Measurements from ENCODE around the gene OR1J1. TPM values are rescaled to one million over a fixed set of nuclear protein-coding genes. Genes with fewer than 3 reads are reported as not detected.

The OR1J1 gene, protein sequence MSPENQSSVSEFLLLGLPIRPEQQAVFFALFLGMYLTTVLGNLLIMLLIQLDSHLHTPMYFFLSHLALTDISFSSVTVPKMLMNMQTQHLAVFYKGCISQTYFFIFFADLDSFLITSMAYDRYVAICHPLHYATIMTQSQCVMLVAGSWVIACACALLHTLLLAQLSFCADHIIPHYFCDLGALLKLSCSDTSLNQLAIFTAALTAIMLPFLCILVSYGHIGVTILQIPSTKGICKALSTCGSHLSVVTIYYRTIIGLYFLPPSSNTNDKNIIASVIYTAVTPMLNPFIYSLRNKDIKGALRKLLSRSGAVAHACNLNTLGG
- under 1 TPM in 2 of 8 experiments, not detected in 6; 0.33 to 0.80 TPM for total RNA-seq

DNA sequence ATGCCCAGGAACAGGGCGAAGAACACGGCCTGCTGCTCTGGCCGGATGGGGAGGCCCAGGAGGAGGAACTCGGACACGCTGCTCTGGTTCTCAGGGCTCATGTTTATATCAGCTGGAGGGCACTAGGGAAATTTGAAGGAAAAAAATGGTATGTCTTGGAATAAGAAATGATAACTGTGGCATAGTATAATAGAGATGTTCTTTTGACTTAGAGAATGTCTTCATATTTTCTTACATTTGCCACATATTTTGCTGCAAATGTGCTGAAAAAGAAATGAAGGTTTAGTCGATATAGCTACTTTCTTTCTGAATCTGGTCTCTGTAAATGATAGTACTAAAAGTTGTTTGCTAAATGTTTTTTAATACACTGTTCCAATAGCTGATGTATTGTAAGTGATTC, at the start of gene OR1J1:
OR1J1 (minus strand) TSS at position 101 of the 400 bp plus-strand sequence; CDS start at position 101, 0 bp downstream.
- no peak within 1 kb of the TSS for H3K27ac ChIP-seq
- in situ Hi-C loops (cut with MboI; ENCODE audit: low pct_unique_long_range_greater_than_20kb in 2 of 9, low sequenced_read_pairs in 9 of 9, unreplicated experiment in 9 of 9) = no loop called here
- no peak for ATAC-seq (replicated peaks in 6 of 8)

DNA sequence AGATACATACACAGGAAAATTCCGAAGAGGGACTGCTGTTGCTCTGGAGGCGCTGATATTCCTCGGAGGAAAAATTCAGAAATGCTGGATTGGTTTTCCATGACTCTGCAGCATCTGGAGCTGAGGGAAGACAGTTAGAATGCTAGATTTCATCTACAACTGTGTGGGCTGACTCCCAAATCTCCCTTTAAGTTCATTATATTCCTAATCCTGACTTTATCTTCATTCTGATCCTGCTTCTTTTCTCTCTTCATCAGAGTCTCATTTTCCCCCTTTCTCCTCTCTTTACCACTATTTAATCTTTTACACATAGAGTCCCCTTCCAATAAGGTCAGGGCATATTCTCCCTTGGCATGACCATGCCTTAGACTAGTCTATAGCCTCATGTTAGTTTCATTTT, 49.5 kb upstream of the OR1J1 start, which contains the start of gene OR1N1:
OR1N1 (minus strand) TSS at position 101 of the 400 bp plus-strand sequence; CDS start at position 101, 0 bp downstream.
- no peak for ATAC-seq (replicated peaks in 6 of 8)
- Histone ChIP-seq H3K27ac (no peak within 1 kb of the TSS), H3K4me1 (replicated peaks in 1 of 2) (no peaks in the 10 kb centered on the region), H3K4me3 (no peak within 1 kb of the TSS)
- in situ Hi-C loops (cut with MboI; ENCODE audit: low pct_unique_long_range_greater_than_20kb in 2 of 9, low sequenced_read_pairs in 9 of 9, unreplicated experiment in 9 of 9) = no loop called here
- WGBS, 10 experiments = 22 to 100% (median 90%) methylated on average over 1 to 3 of the region's 3 CpGs; no CpG with 5 or more reads in 3 of the 10 experiments

More for the DNA sequence above, at the start of gene OR1J1:
- H3K4me1 ChIP-seq (replicated peaks in 1 of 2) = no peaks in the 10 kb centered on the region
- 17 to 90% (median 64%) methylated on average over 1 to 6 of the region's 6 CpGs; no CpG with 5 or more reads in 1 of the 10 experiments for whole genome bisulfite sequencing, 10 experiments
- H3K4me3 ChIP-seq = no peak within 1 kb of the TSS

DNA sequence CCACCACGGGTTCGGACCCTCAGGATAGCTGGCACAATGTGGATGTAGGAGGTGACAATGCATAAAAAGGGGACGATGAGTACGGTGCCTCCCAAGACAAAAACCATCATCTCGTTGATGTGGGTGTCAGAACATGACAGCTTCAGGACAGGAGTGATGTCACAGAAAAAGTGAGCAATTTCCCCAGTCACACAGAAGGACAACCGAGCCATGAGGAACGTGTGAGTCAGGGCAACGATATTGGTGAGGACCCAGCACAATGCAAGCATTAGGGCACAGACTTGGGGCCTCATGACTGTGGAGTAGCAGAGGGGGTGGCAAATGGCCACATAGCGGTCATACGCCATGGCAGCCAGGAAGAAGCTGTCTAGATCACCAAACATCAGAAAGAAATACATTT, 48.9 kb upstream of the OR1J1 start:
- in situ Hi-C loops (cut with MboI; ENCODE audit: low pct_unique_long_range_greater_than_20kb in 2 of 9, low sequenced_read_pairs in 9 of 9, unreplicated experiment in 9 of 9) = no loop called here
- no peak overlapping the region for H3K4me3 ChIP-seq
- H3K4me1 ChIP-seq (replicated peaks in 1 of 2) = no peaks in the 10 kb centered on the region
- no peak for ATAC-seq (replicated peaks in 6 of 8)
- H3K27ac ChIP-seq = no peak overlapping the region
- WGBS, 10 experiments = 4 to 100% (median 51%) methylated on average over 1 to 10 of the region's 10 CpGs; no CpG with 5 or more reads in 2 of the 10 experiments

DNA sequence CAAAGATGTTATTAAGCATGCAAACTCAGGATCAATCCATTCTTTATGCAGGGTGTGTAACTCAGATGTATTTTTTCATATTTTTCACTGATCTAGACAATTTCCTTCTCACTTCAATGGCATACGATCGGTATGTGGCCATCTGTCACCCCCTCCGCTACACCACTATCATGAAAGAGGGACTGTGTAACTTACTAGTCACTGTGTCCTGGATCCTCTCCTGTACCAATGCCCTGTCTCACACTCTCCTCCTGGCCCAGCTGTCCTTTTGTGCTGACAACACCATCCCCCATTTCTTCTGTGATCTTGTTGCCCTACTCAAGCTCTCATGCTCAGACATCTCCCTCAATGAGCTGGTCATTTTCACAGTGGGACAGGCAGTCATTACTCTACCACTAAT, 41.6 kb upstream of the OR1J1 start:
- no peaks in the 10 kb centered on the region for H3K4me1 ChIP-seq (replicated peaks in 1 of 2)
- no peak overlapping the region for H3K4me3 ChIP-seq
- no peak for ATAC-seq (replicated peaks in 6 of 8)
- H3K27ac ChIP-seq = no peak overlapping the region
- WGBS, 10 experiments = 60 to 100% (median 87%) methylated on average over 1 to 3 of the region's 3 CpGs; no CpG with 5 or more reads in 3 of the 10 experiments
- in situ Hi-C loops (cut with MboI; ENCODE audit: low pct_unique_long_range_greater_than_20kb in 2 of 9, low sequenced_read_pairs in 9 of 9, unreplicated experiment in 9 of 9) = no loop called here

DNA sequence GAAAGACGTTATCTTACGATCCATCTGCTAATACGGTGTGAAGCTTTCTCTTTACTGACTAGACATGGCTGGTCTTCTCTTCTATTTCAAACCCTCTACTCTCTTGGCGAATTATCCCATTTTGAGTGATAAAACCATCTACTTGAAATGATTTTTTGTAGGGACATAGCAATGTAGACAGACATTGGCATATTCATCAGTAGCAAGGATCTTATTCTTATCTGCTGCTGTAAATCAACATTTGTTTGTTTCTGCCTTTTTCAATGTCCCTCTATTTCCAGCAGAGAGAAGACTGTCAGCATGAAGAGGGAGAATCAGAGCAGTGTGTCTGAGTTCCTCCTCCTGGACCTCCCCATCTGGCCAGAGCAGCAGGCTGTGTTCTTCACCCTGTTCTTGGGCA, 41.1 kb upstream of the OR1J1 start, which contains the start of gene OR1J4:
OR1J4 (plus strand) TSS at position 301 of the 400 bp plus-strand sequence; CDS start at position 301, 0 bp downstream.
- ATAC-seq (replicated peaks in 6 of 8) = no peak
- Histone ChIP-seq H3K4me3 (no peak within 1 kb of the TSS), H3K4me1 (replicated peaks in 1 of 2) (no peaks in the 10 kb centered on the region), H3K27ac (no peak within 1 kb of the TSS)
- in situ Hi-C loops (cut with MboI; ENCODE audit: low pct_unique_long_range_greater_than_20kb in 2 of 9, low sequenced_read_pairs in 9 of 9, unreplicated experiment in 9 of 9) = no loop called here
- WGBS, 10 experiments = 54 to 100% (median 75%) methylated on average over 3 to 4 of the region's 4 CpGs

DNA sequence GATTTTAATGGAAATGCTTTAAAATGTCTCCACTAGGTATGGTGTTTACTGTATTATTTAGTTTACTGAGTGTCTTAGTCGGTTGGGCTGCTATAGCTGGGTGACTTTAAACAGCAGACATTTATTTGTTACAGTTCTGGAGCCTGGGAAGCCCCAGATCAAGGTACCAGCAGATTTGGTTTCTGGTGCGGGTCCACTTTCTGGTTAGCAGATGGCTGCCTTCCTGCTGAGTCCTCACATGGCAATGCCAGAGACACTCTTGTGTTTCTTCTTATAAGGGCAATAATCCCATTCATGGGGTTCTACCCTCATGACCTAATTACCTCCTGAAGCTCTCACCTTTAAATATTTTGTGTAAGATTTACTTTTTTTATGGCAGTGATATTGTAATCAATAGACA, 40.5 kb upstream of the OR1J1 start:
- 0 to 63% (median 27%) methylated on average over 1 to 2 of the region's 2 CpGs; no CpG with 5 or more reads in 4 of the 10 experiments for WGBS, 10 experiments
- Histone ChIP-seq H3K27ac (no peak overlapping the region), H3K4me1 (replicated peaks in 1 of 2) (no peaks in the 10 kb centered on the region), H3K4me3 (no peak overlapping the region)
- in situ Hi-C loops (cut with MboI; ENCODE audit: low pct_unique_long_range_greater_than_20kb in 2 of 9, low sequenced_read_pairs in 9 of 9, unreplicated experiment in 9 of 9) = no loop called here
- ATAC-seq (replicated peaks in 6 of 8) = no peak

DNA sequence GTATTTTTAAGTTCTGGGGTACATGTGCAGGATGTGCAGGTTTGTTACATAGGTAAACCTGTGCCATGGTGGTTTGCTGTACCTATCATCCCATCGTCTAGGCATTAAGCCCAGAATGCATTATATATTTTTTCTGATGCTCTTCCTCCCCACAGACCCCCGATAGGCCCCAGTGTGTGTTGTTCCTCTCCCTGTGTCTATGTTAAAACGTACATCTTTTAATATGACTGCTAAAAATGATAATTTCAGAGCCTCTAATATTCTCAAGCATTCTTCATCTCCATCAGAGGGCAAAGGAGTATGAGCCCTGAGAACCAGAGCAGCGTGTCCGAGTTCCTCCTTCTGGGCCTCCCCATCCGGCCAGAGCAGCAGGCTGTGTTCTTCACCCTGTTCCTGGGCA, 32.8 kb upstream of the OR1J1 start, which contains the start of gene OR1J2:
OR1J2 (plus strand) TSS at position 301 of the 400 bp plus-strand sequence; CDS start at position 301, 0 bp downstream.
- Histone ChIP-seq H3K4me1 (replicated peaks in 1 of 2) (no peaks in the 10 kb centered on the region), H3K4me3 (no peak within 1 kb of the TSS), H3K27ac (no peak within 1 kb of the TSS)
- no peak for ATAC-seq (replicated peaks in 6 of 8)
- 20 to 67% (median 43%) methylated on average over 1 to 6 of the region's 6 CpGs; no CpG with 5 or more reads in 2 of the 10 experiments for WGBS, 10 experiments
- in situ Hi-C loops (cut with MboI; ENCODE audit: low pct_unique_long_range_greater_than_20kb in 2 of 9, low sequenced_read_pairs in 9 of 9, unreplicated experiment in 9 of 9) = no loop called here

DNA sequence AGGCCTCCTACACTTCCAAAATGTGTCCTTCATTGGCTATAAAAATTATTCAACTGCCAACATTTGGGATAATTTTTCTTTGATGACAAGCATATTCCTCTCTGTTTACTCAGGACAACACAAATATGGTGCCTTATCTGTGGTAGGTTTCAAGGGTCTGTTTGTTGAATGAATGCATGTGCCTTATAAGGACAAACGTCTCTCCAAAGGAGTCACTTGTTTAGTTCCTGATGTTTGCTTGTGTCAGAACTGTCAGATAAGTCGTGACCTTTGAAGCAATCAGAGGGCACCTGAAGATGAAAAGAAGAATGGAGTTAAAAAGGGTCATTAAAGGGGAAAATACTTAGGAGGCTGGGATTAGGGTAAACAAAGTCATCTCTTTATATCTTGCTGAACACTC, 29.2 kb upstream of the OR1J1 start:
- WGBS, 10 experiments = 0 to 62% (median 30%) methylated on average over 1 to 2 of the region's 2 CpGs; no CpG with 5 or more reads in 4 of the 10 experiments
- Histone ChIP-seq H3K27ac (no peak overlapping the region), H3K4me3 (no peak overlapping the region), H3K4me1 (replicated peaks in 1 of 2) (no peaks in the 10 kb centered on the region)
- in situ Hi-C loops (cut with MboI; ENCODE audit: low pct_unique_long_range_greater_than_20kb in 2 of 9, low sequenced_read_pairs in 9 of 9, unreplicated experiment in 9 of 9) = no loop called here
- no peak for ATAC-seq (replicated peaks in 6 of 8)

DNA sequence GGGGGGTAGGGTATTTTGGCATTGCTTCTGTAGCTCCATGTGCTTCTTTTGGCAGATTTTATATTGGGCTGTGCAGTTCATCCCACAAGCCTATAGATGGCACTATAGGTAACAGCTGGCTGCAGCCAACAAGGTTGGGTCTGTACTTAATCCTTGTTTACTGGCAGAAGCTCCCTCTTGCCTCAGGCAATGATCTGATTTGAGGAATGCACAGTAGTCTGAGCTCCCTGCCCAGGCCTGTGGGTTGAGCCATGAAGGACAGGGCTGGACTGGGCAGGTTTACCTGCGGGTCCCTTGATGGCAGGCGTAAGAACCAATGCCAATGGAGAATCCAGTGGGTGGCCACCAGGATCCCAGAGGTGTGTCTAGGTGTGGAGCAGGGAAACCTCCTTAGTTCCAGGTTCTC, 21.2 kb upstream of the OR1J1 start:
- 20 to 59% (median 39%) methylated on average over 1 to 2 of the region's 2 CpGs; no CpG with 5 or more reads in 6 of the 10 experiments for WGBS, 10 experiments
- Histone ChIP-seq H3K27ac (no peak overlapping the region), H3K4me3 (no peak overlapping the region), H3K4me1 (replicated peaks in 1 of 2) (no peaks in the 10 kb centered on the region)
- peak in 3 of 8 experiments; percentile 100 for ATAC-seq (replicated peaks in 6 of 8)
- in situ Hi-C loops (cut with MboI; ENCODE audit: low pct_unique_long_range_greater_than_20kb in 2 of 9, low sequenced_read_pairs in 9 of 9, unreplicated experiment in 9 of 9) = no loop called here

DNA sequence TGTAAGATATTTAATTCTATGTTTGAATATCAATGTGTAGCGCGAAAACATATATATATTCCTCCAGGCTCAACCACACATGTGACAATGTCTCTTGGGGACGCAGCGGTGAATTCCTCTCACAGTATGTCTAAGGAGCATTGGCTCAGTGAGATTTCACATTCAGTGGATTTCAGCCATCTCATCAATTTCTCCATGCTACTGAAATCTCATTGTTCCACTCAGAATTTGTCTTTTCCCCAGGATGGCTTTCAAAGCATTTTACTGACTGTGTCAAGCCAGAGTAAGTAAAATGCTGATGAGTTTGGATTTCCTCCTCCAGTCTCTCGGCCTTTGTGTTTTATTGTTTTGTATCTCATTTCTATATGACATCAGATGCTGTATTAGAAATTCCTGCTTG, 1.3 kb upstream of the OR1J1 start:
- in situ Hi-C loops (cut with MboI; ENCODE audit: low pct_unique_long_range_greater_than_20kb in 2 of 9, low sequenced_read_pairs in 9 of 9, unreplicated experiment in 9 of 9) = no loop called here
- 57 to 100% (median 66%) methylated on average over 1 to 5 of the region's 5 CpGs for WGBS, 10 experiments
- Histone ChIP-seq H3K27ac (no peak overlapping the region), H3K4me1 (replicated peaks in 1 of 2) (no peaks in the 10 kb centered on the region), H3K4me3 (no peak overlapping the region)
- ATAC-seq (replicated peaks in 6 of 8) = no peak

DNA sequence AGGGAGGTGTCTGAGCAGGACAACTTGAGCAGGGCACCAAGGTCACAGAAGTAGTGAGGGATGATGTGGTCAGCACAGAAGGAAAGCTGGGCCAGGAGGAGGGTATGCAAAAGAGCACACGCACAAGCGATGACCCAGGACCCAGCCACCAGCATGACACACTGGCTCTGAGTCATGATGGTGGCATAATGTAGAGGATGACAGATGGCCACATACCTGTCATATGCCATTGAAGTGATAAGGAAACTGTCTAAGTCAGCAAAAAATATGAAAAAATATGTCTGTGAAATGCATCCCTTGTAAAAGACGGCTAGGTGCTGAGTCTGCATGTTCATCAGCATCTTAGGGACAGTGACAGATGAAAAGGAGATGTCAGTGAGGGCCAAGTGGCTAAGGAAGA, 380 bp downstream of the OR1J1 start:
- peak in 2 of 8 experiments; percentile 29 to 50 for ATAC-seq (replicated peaks in 6 of 8)
- WGBS, 10 experiments = 40 to 100% (median 85%) methylated on average over 1 to 3 of the region's 3 CpGs; no CpG with 5 or more reads in 2 of the 10 experiments
- Histone ChIP-seq H3K4me3 (no peak overlapping the region), H3K27ac (no peak overlapping the region), H3K4me1 (replicated peaks in 1 of 2) (no peaks in the 10 kb centered on the region)
- in situ Hi-C loops (cut with MboI; ENCODE audit: low pct_unique_long_range_greater_than_20kb in 2 of 9, low sequenced_read_pairs in 9 of 9, unreplicated experiment in 9 of 9) = no loop called here

DNA sequence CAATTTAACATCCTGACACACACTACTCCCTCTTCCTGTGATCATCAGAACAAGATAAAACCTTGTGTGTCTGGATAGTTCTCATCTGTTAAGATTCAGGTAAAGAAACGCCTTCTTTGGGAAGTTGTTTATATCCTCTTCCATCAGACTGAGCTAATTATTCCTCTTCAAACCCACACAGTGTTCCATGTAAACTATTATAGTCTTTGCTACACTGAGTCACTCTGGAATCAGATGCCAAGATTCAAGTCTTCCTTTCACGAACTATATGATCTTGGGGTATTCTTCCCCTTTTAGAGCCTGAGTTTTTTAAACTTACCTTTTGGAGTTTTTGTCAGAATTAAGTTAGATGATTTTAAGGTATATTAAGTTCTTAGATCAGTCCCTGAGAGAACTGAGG, 2.0 kb downstream of the OR1J1 start:
- Histone ChIP-seq H3K4me1 (replicated peaks in 1 of 2) (no peaks in the 10 kb centered on the region), H3K27ac (no peak overlapping the region)
- no peak for ATAC-seq (replicated peaks in 6 of 8)

DNA sequence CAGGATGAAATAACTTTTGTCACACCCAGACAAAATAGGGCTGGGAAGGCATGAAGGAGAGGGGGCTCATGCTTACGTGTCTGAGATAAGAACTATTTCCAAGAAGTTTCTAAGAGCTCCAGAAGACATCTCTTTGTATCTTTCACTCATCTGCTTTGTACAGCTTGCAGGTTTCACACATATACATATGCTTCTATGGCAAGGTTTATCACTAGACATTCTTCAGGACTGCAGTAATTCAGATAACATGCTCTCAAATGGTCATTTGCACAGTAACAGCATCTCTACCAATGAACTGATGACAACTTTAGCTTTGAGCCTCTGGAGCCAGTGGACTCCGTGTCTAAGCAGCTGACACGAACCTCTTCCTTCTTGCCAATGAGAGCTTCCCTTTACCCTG, 3.2 kb downstream of the OR1J1 start:
- no peaks in the 10 kb centered on the region for H3K4me1 ChIP-seq (replicated peaks in 1 of 2)
- H3K27ac ChIP-seq = no peak overlapping the region
- in situ Hi-C loops (cut with MboI; ENCODE audit: low pct_unique_long_range_greater_than_20kb in 2 of 9, low sequenced_read_pairs in 9 of 9, unreplicated experiment in 9 of 9) = loop anchor here in 4 of 9 experiments (25.0 kb wide), 4 partner anchors 337 to 863 kb away; partner anchors contain the start of gene OR1K1 (in 2 of the 4)
- WGBS, 10 experiments = 39 to 80% (median 57%) methylated on average over 1 to 3 of the region's 3 CpGs; no CpG with 5 or more reads in 3 of the 10 experiments
- H3K4me3 ChIP-seq = no peak overlapping the region
- ATAC-seq (replicated peaks in 6 of 8) = no peak

More for the DNA sequence above, 2.0 kb downstream of the OR1J1 start:
- in situ Hi-C loops (cut with MboI; ENCODE audit: low pct_unique_long_range_greater_than_20kb in 2 of 9, low sequenced_read_pairs in 9 of 9, unreplicated experiment in 9 of 9) = no loop called here
- no peak overlapping the region for H3K4me3 ChIP-seq
- WGBS, 10 experiments = 0 to 69% (median 23%) methylated on average over 1 to 2 of the region's 2 CpGs; no CpG with 5 or more reads in 2 of the 10 experiments
